HG02973 (cell line): ENCODE measurements around the gene HDLBP.

Experiments
- ATAC-seq: cut with Tn5 transposase; IDR thresholded peaks from one replicate; pipeline ENCODE4 v1.9.1; 2021; ENCODE audit warnings: moderate library complexity; ENCODE audit not compliant: unreplicated experiment

The HDLBP gene

DNA sequence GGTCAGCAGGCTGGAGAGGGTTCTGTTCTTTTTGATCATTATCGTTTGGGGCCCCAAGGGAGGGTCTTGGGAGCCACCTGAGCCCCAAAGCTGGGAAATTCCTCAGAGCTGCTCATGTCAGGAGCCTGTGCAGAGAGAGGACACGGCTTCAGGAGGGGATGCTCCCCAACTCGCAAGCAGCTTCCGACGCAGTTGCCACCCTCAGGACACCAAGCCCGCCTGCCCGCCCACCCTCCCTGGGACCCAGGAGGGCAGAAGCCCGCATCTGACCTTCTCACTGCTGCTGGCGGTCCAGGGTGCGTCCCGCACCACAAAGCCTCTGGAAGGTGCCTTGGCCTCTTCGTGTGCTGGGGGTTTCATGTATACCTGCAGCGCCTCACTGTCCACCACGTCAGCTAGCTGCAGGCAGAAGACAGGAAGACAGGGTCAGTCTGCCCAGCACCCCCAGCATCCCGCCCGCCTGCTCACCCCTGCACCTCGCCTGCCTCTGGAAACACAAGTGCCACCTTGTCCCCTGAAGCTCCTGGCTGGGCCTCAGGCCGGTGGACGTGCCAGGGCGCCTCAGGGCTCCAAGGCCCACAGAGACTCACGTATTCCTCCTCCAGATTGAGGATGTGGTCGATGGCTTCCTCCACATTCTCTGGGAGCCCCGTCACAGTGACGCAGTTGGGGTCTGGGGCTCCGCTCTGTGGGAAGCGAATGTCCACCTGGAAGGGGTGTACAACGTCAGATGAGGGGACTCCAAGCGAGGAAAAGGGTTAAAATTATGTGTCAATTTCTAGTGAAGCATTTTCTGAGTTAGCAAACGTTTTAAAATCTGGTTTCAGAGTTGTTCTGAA, 85.7 kb downstream of the HDLBP start:
- no peak for ATAC-seq

DNA sequence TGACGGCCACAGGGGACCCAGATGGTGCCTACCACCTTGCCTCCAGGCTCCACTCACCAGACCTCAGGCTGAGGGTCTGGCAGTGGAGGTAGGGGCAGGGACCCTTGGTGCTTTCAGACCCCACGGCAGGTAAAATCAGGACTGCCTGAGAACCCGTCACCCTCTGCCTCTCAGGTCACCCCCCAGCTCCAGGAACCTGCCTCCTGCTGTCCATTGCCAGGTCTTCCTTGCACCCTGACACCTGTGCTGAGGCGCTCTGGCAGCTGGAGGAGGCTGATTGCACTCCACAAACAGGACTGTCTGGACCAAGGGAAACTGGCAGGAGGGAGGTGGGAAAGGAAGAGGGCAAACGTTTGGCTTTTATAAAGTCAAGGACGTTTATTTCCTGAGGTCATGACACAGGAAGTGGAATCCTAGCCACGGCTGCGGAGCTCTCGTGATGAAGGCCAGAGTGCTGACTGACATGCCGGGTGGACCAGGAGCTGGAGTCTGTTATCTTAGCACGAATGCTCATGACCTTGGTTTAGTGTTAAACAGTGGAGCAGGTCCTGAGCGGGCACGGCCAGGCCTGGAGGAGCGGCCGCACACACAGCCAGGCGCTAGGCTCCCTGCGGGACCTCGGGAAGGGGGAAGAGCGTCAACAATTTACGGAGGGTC, 86.5 kb downstream of the HDLBP start:
- no peak for ATAC-seq

DNA sequence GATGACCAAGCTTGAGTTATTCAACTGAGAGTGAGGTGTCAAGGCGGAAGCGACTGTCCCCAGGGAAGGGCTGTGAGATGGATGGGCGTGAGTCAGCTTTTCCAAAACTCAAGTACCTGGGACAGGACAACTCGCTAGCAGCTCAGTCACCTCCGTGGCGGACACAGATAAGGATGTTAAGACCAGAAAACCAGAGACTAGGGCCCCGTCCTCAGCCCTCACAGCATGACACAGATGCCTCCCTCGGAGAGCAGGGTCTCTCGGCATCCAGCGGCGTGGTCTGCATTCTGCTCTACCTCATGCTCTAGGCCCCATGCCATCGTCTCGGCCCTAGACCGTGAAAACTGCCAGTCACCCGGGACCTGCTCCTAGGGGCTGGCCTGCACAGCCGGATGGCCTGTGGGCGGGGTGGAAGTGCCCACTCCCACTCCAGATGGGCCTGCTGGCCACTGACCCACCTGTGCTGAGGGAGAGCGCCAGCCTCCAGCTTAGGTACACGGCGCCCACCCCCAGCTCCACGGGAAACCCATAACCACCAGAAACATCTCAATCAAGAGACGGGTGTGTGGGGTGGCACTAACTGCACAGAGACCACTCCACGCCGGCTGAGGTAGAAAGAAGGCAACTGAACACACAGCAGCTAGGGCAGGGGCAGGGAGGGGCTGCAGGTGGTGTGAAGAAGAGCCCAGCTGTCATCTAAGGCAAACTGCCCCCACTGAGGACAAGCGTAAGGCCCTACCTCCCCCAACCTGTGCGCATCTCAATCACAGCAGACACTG, 87.2 kb downstream of the HDLBP start:
- no peak for ATAC-seq

DNA sequence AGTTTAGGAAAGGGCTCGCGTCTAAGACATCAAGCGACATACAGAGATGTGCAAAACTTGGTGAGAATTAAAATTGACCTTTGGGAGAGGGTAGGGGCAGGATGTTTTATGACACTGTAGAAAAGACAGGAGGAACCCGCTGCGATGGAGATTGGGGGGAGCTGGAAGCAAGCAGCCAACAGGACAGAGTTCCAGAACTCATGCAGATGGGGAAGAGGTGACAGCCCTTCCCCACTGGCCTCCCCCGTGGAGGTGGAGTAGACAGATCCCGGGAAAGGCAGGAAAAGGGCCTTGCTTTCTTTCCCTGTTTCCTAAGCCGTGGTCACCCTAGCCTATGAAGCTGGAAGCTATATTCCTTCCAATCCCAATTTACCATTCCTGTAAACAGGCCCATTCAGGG, 87.9 kb downstream of the HDLBP start:
- ATAC-seq: no peak

DNA sequence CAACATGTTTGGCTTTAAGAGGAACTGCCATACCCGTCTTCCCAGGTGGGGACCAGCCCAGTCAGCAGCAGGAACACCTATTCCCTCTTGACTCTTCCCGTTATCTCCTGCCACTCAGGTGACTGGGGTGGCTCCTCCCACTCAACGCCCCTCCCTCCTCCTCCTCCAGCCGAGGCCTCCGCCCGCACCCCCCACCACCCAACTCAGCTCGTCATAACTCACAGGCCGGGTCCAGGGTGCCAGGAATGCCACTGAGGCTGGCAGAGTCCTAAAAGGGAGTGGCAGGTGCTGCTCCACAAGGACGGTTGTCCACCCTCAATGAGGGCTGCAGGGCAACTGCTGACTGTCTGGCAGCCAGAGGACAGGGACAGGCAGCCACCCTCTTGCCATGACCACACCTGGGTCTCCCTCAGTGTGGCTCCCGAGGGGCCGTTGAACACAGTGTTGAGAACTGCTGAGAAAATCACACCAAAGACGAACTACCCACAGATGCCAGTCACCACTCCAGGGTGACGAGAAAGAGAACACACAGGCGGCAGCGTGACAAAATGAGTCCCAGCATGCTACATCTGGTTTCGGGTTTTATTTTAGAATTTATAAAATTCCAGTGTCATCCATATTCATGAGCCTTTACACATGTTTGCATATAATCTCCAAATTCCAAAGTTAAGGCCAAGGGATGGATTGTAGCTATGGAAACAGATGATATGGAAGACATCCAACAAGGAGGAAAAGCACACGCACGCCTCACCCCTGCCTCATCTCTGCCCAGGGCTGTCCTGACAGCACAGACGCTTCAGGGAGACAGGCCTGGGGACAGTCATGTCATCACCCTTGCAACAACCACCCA, 88.5 kb downstream of the HDLBP start:
- no peak for ATAC-seq

DNA sequence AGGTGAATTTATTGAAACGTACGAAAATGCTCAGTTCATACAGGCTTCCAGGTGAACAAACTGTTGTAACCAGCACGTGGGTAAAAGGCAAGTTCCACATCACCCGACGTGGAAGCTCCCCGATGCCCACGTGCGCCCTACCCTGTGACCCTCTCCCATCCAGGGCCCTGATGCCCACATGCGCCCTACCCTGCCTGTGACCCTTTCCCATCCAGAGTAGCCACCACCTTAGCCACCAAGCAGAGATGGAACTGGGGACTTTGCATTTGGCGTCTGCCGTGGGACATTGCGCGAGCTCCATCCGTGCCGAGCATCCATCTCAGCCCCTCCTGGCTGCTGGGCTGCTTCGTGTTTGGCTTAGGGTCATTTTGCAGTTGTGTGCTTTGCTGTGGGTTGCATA, 89.5 kb downstream of the HDLBP start:
- no peak for ATAC-seq

DNA sequence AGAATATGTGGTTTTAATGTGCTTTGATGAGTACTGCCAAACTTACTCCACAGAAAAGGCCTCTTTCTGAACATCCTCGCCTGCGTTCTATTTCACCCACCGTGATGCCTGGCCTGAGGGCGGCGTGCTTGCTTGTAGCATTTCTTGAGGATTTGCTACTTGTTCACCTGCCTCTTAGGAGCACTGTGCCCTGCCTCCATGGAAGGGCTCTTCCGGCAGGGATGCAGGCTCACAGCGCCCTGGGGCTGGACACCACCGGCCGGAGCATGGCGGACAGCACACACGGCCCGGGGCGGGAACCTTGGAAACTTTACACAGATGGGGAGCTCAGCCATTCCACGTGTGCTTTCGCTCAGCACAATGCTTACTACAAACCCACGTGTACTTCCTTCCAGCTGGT, 89.9 kb downstream of the HDLBP start:
- no peak for ATAC-seq

DNA sequence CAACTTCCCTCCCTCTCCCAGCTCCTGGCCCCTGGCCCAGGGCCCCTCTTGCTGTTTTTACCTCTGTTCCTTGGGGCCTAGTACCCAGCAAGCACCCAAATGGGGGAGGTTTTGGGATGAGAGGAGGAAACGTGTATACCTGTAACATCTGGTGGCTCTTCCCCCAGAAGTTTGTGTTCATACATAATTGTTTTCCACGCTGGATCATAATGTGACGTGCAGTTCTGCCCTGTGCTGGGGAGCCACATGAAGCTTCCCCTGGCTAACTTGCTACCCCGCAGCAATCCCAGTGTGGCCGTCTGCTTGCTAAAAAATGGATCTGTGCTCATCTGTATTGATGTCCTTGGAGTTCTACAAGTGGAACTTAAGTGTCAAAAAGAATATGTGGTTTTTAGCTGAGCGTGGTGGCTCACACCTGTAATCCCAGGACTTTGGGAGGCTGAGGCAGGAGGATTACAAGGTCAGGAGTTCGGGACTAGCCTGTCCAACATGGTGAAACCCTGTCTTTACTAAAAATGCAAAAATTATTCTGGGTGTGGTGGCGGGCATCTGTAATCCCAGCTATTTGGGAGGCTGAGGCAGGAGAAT, 90.5 kb downstream of the HDLBP start:
- no peak for ATAC-seq

DNA sequence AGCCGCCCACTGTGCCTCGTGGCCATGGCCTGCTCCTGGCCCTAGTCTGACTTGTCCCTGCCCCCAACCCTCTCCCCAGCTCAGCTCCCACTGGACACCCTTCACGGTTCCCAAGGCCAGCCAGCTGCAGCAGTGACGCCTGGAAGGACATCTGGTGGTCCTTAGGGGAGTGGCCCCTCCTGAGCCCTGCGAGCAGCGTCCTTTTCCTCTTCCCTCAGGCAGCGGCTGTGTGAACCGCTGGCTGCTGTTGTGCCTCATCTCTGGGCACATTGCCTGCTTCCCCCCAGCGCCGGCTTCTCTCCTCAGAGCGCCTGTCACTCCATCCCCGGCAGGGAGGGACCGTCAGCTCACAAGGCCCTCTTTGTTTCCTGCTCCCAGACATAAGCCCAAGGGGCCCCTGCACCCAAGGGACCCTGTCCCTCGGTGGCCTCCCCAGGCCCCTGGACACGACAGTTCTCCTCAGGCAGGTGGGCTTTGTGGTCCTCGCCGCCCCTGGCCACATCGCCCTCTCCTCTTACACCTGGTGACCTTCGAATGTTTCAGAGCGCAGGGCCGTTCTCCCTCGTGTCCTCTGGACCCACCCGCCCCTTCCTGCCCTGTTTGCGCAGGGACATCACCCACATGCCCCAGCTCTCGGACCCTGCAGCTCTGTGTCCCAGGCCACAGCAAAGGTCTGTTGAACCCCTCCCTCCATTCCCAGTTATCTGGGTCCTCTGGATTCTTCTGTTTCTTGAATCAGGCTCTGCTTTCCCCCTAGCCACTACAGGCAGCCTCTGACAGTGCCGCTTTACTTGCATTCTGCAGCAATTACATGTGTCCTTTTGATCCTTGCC, 91.2 kb downstream of the HDLBP start:
- ATAC-seq: no peak

DNA sequence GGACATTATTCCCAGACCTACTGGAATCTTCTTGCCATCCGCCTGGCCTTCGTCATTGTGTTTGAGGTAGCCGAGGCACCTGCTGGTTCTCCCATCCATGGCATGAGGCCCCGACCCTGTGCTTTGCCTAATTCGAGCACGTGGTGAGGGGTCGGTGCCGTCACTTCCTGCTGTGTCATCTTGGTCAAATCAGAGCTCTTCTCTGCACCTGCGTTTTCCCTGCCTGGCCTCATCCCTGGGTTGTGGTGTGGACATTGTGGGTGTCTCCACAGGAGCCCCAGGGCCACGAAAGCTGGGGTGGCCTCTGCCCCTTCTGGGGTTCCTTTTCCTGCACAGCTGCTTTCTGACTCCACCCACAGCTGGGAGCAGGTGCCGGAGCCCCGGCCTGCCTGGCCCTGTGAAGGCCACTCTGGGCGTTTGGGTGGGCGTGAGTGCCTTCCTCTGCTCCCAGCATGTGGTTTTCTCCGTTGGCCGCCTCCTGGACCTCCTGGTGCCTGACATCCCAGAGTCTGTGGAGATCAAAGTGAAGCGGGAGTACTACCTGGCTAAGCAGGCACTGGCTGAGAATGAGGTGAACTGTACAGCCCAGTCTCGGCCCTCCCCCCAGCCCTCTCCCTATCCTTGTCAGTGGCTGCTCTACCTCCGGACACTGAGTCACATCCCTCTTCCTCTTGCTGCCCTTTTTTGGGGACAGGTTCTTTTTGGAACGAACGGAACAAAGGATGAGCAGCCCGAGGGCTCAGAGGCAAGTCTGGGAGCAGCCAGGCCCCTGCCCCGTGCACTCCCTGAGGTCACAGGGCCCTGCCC, 92.1 kb downstream of the HDLBP start:
- no peak for ATAC-seq

DNA sequence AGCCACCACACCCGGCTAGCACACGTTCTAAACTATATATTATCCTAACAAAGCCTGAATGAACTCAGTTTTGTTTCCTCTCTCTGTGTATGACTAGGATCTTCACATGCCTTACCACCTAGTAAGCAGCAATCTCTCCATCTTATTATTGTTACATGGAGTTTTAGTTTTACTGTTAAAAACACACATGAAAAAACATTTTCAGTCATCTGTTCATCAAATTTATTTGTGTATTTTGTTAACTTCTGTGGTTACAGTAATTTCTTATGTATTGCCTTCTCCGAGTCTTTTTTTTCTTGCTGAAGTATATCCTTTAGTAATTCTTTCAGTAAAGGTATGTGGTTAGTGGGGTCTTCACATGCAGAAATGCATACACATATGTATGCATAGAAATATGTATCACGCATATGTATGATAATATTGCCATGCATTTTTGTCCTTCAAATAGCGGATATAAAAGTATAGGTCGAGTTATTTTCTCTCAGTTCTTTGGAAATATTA, 95.6 kb downstream of the HDLBP start:
- no peak for ATAC-seq

DNA sequence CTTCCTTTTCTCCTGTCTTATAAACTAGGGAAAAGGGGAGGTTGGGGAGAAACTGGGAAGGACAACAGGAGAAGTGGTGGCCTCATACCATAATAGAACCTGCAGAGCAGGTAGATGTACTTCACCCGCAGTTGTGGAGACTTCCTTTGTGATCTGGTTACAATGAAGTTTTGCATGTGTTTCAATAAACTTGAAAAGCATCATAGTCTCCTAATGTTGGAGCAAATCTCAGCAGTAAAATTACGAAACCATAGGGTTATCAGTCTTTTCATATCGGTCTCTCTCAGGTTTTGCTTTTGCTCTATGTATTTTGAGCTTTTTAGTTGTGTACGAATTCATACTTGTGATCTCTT, 96.5 kb downstream of the HDLBP start:
- ATAC-seq: no peak

DNA sequence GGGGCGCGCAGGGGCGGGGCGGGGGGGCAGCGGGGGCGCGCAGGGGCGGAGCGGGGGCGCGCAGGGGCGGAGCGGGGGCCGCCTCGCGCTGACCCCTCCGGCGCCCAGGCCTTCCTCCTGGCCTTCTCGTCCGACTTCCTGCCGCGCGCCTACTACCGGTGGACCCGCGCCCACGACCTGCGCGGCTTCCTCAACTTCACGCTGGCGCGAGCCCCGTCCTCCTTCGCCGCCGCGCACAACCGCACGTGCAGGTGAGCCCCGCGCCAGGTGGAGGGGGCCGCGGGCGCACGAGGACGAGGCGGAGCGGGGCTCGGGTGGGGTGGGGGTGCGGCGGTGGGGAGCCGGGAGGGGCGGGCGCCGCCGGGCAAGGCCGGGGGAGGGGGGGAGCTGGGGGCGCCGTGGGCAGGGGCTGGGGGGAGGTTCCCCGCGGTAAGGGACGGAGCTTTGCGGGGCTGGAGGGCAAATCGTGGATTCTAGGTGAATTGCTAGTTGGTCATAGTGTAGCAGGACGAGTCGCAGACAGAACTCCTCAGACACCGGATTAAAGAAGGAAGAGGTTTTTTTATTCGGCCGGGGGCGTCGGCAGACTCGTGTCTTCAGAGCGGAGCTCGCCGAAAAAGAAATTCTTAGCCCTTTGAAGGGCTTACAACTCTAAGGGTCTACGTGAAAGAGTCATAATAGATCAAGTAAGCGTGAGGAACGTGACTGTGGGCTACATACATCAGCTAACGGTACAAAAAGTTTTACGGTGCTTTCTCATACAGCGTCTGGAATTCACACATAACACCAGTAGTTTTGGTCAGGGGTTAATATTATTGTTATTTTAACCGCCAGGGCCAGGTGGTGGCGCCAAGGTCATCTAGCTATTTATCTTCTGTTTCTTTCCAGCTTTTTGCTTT, 97.1 kb downstream of the HDLBP start:
- ATAC-seq: no peak

DNA sequence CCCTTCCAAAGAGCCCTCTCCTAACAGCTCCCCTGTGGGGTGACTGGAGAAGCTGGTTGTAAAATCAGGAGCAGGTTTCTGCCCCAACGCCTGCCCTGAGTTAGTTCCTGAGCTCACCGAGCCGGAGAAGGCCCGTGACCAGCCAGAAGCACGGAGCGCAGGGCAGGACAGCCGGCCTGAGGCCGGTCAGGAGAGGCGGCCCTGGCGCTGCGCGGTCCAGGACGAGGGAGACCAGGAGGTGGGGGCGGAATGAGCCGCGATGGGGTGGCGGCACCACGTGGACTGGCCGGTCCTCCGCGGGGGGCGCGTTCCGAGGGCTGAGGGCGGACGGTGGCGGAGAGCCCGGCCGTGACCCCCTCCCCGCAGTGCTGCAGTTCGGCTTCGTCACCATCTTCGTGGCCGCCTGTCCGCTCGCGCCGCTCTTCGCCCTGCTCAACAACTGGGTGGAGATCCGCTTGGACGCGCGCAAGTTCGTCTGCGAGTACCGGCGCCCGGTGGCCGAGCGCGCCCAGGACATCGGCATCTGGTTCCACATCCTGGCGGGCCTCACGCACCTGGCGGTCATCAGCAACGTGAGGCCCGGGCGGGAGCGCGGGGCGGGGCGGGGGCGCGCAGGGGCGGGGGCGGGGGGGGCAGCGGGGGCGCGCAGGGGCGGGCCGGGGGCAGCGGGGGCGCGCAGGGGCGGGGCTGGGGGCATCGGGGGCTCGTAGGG, 98.0 kb downstream of the HDLBP start:
- no peak for ATAC-seq

DNA sequence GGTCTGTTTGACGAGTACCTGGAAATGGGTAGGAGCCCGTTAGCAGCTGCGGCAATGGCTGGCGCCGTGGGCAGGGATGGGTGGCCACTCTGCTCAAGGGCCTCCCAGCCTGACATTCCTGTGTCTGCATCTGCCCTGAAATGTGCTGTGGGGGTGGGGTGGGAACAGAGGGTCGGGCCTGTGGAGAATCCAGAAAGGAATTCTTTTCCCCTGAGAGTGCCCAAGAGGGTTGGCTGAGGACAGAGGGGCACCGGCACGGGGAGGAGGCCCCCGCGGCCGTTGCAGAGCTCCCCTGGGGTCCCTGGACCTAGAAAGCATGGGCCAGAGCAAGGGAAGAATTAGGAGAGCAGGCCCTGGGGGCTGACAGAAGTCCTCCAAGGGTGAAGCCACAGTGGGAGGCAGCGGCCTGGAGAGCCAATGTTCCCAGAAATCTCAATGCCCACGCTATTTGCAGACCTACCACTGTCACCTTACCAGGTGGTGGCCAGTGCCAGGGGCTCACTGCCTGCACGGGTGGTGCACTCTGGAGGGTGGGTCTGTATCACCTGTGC, 99.2 kb downstream of the HDLBP start:
- no peak for ATAC-seq

DNA sequence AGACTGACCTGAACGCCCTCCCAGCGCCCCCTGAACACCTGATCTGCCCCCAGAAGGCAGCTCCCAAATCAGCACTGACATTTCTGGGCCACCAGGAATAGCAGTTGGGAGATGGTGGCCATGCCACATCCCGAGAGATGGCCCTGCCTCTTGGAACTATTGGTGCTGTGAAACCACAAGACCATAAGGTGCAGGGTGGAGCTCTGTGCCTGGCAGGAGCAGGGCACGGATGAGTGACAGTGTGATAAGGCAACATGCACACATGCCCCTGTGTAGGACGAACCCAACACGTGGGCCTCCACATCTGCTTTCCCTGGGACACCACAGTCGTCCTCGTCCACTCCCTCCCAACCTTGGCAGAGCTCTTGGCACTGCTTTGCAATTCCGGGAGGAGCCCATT, 100.1 kb downstream of the HDLBP start:
- ATAC-seq: no peak

DNA sequence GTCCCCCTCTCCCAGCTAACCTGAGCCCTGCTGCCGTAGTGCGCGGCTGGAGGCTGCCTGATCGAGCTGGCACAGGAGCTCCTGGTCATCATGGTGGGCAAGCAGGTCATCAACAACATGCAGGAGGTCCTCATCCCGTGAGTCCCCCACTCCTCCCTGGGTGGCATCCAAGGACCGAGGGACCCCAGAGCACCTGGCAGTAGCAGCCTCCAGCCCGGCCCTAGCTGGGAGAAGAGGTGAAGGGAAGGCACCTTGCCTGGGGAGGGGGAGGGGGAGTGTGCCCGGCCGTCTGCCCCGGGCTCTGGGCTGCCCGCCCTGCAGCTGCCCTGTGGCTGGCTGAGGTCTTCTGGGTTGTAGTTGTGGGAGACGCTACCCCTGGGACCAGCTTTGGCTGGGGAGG, 100.7 kb downstream of the HDLBP start:
- no peak for ATAC-seq
